ENCODE measurements around the gene UQCRC2.

Gene UQCRC2

GRCh38 chr16:21989133-21989532, 36.0 kb downstream of the UQCRC2 start:
- Histone ChIP-seq H3K4me3 (ENCODE audit: low read length) (no peak overlapping the region), H3K4me2 (ENCODE audit: low read length) (no peak overlapping the region), H3K36me3 (ENCODE audit: control insufficient read depth, low read length) (peaks cover 16% of the 10 kb centered on the region)

GRCh38 chr16:21989751-21990150, 36.6 kb downstream of the UQCRC2 start:
- H4K20me1 ChIP-seq (ENCODE audit: control insufficient read depth, insufficient read depth, low read depth, low read length): no peaks in the 10 kb centered on the region
- no peaks in the 10 kb centered on the region for H3K27me3 ChIP-seq (ENCODE audit: control insufficient read depth, low read length)
- TF ChIP-seq EZH2phosphoT487 (IDR thresholded peaks at IDR 0.05; ENCODE audit: borderline replicate concordance, low read length) (no peak), CTCF (IDR thresholded peaks at IDR 0.05; ENCODE audit: low read depth, low read length, poor library complexity, severe bottlenecking) (no peak)
- peaks cover 10% of the 10 kb centered on the region for H3K36me3 ChIP-seq (ENCODE audit: control insufficient read depth, low read length)
- H3F3A ChIP-seq (ENCODE audit: control insufficient read depth, insufficient read depth): 0 out of 2 replicates have a peak, but pooled peaks cover 6% of the 10 kb centered on the region
- no peaks in the 10 kb centered on the region for H3K9me3 ChIP-seq (ENCODE audit: control insufficient read depth, insufficient read depth, low read length)
- H3K4me3 ChIP-seq (ENCODE audit: low read length): no peak overlapping the region
- no peaks in the 10 kb centered on the region for H3K9me2 ChIP-seq (replicated peaks; ENCODE audit: control insufficient read depth, low read length)
- H3K4me2 ChIP-seq (ENCODE audit: low read length): no peak overlapping the region
- H3K27ac ChIP-seq (ENCODE audit: low read depth, low read length): no peak overlapping the region
- no peaks in the 10 kb centered on the region for H3K4me1 ChIP-seq (ENCODE audit: control insufficient read depth, low read length)
- H3K79me2 ChIP-seq (ENCODE audit: control insufficient read depth, low read length): no peaks in the 10 kb centered on the region

More at GRCh38 chr16:21989133-21989532, 36.0 kb downstream of the UQCRC2 start:
- H3K9me2 ChIP-seq (replicated peaks; ENCODE audit: control insufficient read depth, low read length): no peaks in the 10 kb centered on the region
- H3F3A ChIP-seq (ENCODE audit: control insufficient read depth, insufficient read depth): 0 out of 2 replicates have a peak, but pooled peaks cover 6% of the 10 kb centered on the region
- no peaks in the 10 kb centered on the region for H3K27me3 ChIP-seq (ENCODE audit: control insufficient read depth, low read length)
- TF ChIP-seq EZH2phosphoT487 (IDR thresholded peaks at IDR 0.05; ENCODE audit: borderline replicate concordance, low read length): no peak
- no peak for TF ChIP-seq CTCF (IDR thresholded peaks at IDR 0.05; ENCODE audit: low read depth, low read length, poor library complexity, severe bottlenecking)
- no peak overlapping the region for H3K27ac ChIP-seq (ENCODE audit: low read depth, low read length)
- no peaks in the 10 kb centered on the region for H4K20me1 ChIP-seq (ENCODE audit: control insufficient read depth, insufficient read depth, low read depth, low read length)
- no peaks in the 10 kb centered on the region for H3K79me2 ChIP-seq (ENCODE audit: control insufficient read depth, low read length)
- no peaks in the 10 kb centered on the region for H3K9me3 ChIP-seq (ENCODE audit: control insufficient read depth, insufficient read depth, low read length)
- no peaks in the 10 kb centered on the region for H3K4me1 ChIP-seq (ENCODE audit: control insufficient read depth, low read length)

GRCh38 chr16:21990381-21990944, 37.3 kb downstream of the UQCRC2 start:
- H3K79me2 ChIP-seq (ENCODE audit: control insufficient read depth, low read length): no peaks in the 10 kb centered on the region
- no peak overlapping the region for H3K4me2 ChIP-seq (ENCODE audit: low read length)
- TF ChIP-seq EZH2phosphoT487 (IDR thresholded peaks at IDR 0.05; ENCODE audit: borderline replicate concordance, low read length): no peak
- TF ChIP-seq CTCF (IDR thresholded peaks at IDR 0.05; ENCODE audit: low read depth, low read length, poor library complexity, severe bottlenecking): no peak
- no peaks in the 10 kb centered on the region for H3K9me3 ChIP-seq (ENCODE audit: control insufficient read depth, insufficient read depth, low read length)
- no peaks in the 10 kb centered on the region for H4K20me1 ChIP-seq (ENCODE audit: control insufficient read depth, insufficient read depth, low read depth, low read length)
- H3F3A ChIP-seq (ENCODE audit: control insufficient read depth, insufficient read depth): 0 out of 2 replicates have a peak, but pooled peaks cover 6% of the 10 kb centered on the region
- no peaks in the 10 kb centered on the region for H3K4me1 ChIP-seq (ENCODE audit: control insufficient read depth, low read length)
- no peaks in the 10 kb centered on the region for H3K9me2 ChIP-seq (replicated peaks; ENCODE audit: control insufficient read depth, low read length)
- H3K36me3 ChIP-seq (ENCODE audit: control insufficient read depth, low read length): peaks cover 6% of the 10 kb centered on the region
- no peaks in the 10 kb centered on the region for H3K27me3 ChIP-seq (ENCODE audit: control insufficient read depth, low read length)
- H3K4me3 ChIP-seq (ENCODE audit: low read length): no peak overlapping the region
- no peak overlapping the region for H3K27ac ChIP-seq (ENCODE audit: low read depth, low read length)
